GM19395 (cell line): Measurements from ENCODE around the gene DCUN1D2.
A peak's percentile ranks its signal among the peaks of the same experiment; 100 is the strongest.
"Not testable (repeated sequence)": the region's sequence is repeated elsewhere in the genome, so short reads cannot be mapped to it uniquely, and the experiment has no call there.

Source experiments
- ATAC-seq: cut with Tn5 transposase; IDR thresholded peaks from one replicate; pipeline ENCODE4 v1.9.1; 2021; ENCODE audit warnings: mild to moderate bottlenecking, moderate library complexity; ENCODE audit not compliant: unreplicated experiment

The DCUN1D2 gene

GRCh38 chr13:113491982-113492381 is 1.5 kb upstream of the DCUN1D2 start:
- no peak for ATAC-seq

GRCh38 chr13:113491418-113491883 is 940 bp upstream of the DCUN1D2 start:
- no peak for ATAC-seq

GRCh38 chr13:113489549-113490495 is 689 bp downstream of the DCUN1D2 start:
- peak; percentile 32 for ATAC-seq

GRCh38 chr13:113489171-113489548 is 1.4 kb downstream of the DCUN1D2 start:
- no peak for ATAC-seq

GRCh38 chr13:113488283-113488682 is 2.2 kb downstream of the DCUN1D2 start:
- ATAC-seq: no peak

- no peak for ATAC-seq
These were observed 3.8 kb downstream of the DCUN1D2 start for GRCh38 chr13:113486698-113487097.

- ATAC-seq: no peak
These were observed 5.0 kb downstream of the DCUN1D2 start for GRCh38 chr13:113485545-113485944.

GRCh38 chr13:113483504-113484293 is 6.8 kb downstream of the DCUN1D2 start:
- no peak for ATAC-seq

- ATAC-seq: no peak
These were observed 7.4 kb downstream of the DCUN1D2 start for GRCh38 chr13:113483081-113483480.

- no peak for ATAC-seq
These were observed 11.3 kb downstream of the DCUN1D2 start for GRCh38 chr13:113479179-113479578.

GRCh38 chr13:113477724-113478123 is 12.8 kb downstream of the DCUN1D2 start:
- no peak for ATAC-seq

GRCh38 chr13:113476811-113477210 is 13.7 kb downstream of the DCUN1D2 start:
- no peak for ATAC-seq

GRCh38 chr13:113475911-113476310 is 14.6 kb downstream of the DCUN1D2 start:
- ATAC-seq: no peak

GRCh38 chr13:113475280-113475679 is 15.2 kb downstream of the DCUN1D2 start:
- ATAC-seq: no peak

GRCh38 chr13:113474179-113474578 is 16.3 kb downstream of the DCUN1D2 start:
- no peak for ATAC-seq

- ATAC-seq: no peak
These were observed 18.0 kb downstream of the DCUN1D2 start for GRCh38 chr13:113472355-113473025.

GRCh38 chr13:113471844-113472243 is 18.7 kb downstream of the DCUN1D2 start:
- no peak for ATAC-seq

GRCh38 chr13:113470635-113471163 is 19.8 kb downstream of the DCUN1D2 start:
- ATAC-seq: not testable (repeated sequence)

- ATAC-seq: no peak
These were observed 20.4 kb downstream of the DCUN1D2 start for GRCh38 chr13:113470073-113470472.

GRCh38 chr13:113469582-113469981 is 20.9 kb downstream of the DCUN1D2 start:
- no peak for ATAC-seq
